HEK293 (cell line): Measurements from ENCODE around the gene SARNP.

Source experiments
- CTCF ChIP-seq: fragments of 450-650 bp; formaldehyde crosslinking; IDR thresholded peaks from 2 replicates; pipeline ENCODE4 v1.5.1; 2016; ENCODE audit warnings: missing biosample characterization, missing genetic modification characterization
- MYNN ChIP-seq: fragments of 450-650 bp; formaldehyde crosslinking; IDR thresholded peaks from 2 replicates; pipeline ENCODE4 v1.5.1; 2016; ENCODE audit warnings: missing biosample characterization, missing genetic modification characterization, borderline replicate concordance
- REST ChIP-seq: fragments of 450-650 bp; formaldehyde crosslinking; IDR thresholded peaks from 2 replicates; pipeline ENCODE4 v1.5.1; 2016; ENCODE audit warnings: missing biosample characterization, missing genetic modification characterization
- SETDB1 ChIP-seq: IDR thresholded peaks from one replicate; pipeline ENCODE4 v1.6.1; 2017; ENCODE audit warnings: mild to moderate bottlenecking, low read length, moderate library complexity, mixed read lengths; ENCODE audit not compliant: insufficient read length
- ZNF140 ChIP-seq: fragments of 450-650 bp; formaldehyde crosslinking; IDR thresholded peaks from 2 replicates; pipeline ENCODE4 v1.5.1; 2016; ENCODE audit warnings: missing biosample characterization, missing genetic modification characterization
- ZNF24 ChIP-seq: fragments of 450-650 bp; formaldehyde crosslinking; IDR thresholded peaks from 2 replicates; pipeline ENCODE4 v1.5.1; 2016; ENCODE audit warnings: missing biosample characterization, missing genetic modification characterization
- ZNF423 ChIP-seq: fragments of 450-650 bp; formaldehyde crosslinking; IDR thresholded peaks from 2 replicates; pipeline ENCODE4 v1.5.1; 2016; ENCODE audit warnings: missing biosample characterization, missing genetic modification characterization
- ZNF449 ChIP-seq: fragments of 450-650 bp; formaldehyde crosslinking; IDR thresholded peaks from 2 replicates; pipeline ENCODE4 v1.5.1; 2017; ENCODE audit warnings: missing biosample characterization, mild to moderate bottlenecking, missing genetic modification characterization, moderate library complexity
- ZNF549 ChIP-seq: fragments of 450-650 bp; IDR thresholded peaks from 2 replicates; pipeline ENCODE4 v1.5.1; 2018; ENCODE audit warnings: missing biosample characterization, missing genetic modification characterization, mild to moderate bottlenecking, inconsistent platforms, moderate library complexity
- ZNF639 ChIP-seq: fragments of 450-650 bp; formaldehyde crosslinking; IDR thresholded peaks from 2 replicates; pipeline ENCODE4 v1.5.1; 2016; ENCODE audit warnings: missing biosample characterization, missing genetic modification characterization

- TF ChIP-seq CTCF (tag by site-specific recombination), result no peak
- no peak for TF ChIP-seq REST
- TF ChIP-seq ZNF423 (tag by site-specific recombination), result no peak
- no peak for TF ChIP-seq ZNF549 (tag by site-specific recombination)
- no peak for TF ChIP-seq MYNN (tag by site-specific recombination)
- no peak for TF ChIP-seq ZNF24 (tag by site-specific recombination)
- no peak for TF ChIP-seq ZNF140
- no peak for TF ChIP-seq SETDB1
- no peak for TF ChIP-seq ZNF639 (tag by site-specific recombination)
- no peak for TF ChIP-seq ZNF449
Measured at GRCh38 chr12:55746913-55747231, 70.7 kb downstream of the SARNP start.
